ENCODE measurements around the gene GRIK4. TPM values are rescaled to one million over a fixed set of nuclear protein-coding genes. Genes with fewer than 3 reads are reported as not detected.

GRIK4 gene
- polyA plus RNA-seq, 1 experiment, result 0.55 TPM

GRCh38 chr11:120676991-120677390, 165.4 kb downstream of the GRIK4 start:
- Histone ChIP-seq H3K4me3 (ENCODE audit: low read depth, low read length) (no peak overlapping the region), H3K27me3 (ENCODE audit: control insufficient read depth, insufficient read depth, low read length) (peaks cover 17% of the 10 kb centered on the region), H3K9me3 (ENCODE audit: control insufficient read depth, insufficient read depth, low read length) (no peaks in the 10 kb centered on the region), H3K27ac (ENCODE audit: low read depth, low read length) (no peak overlapping the region)
- TF ChIP-seq CTCF (IDR thresholded peaks at IDR 0.05; ENCODE audit: low read depth, low read length), result no peak
- DNase-seq (ENCODE audit: low read depth, low spot score), result no peak
- ChIA-PET CTCF (interaction anchor here (4.8 kb wide), 1 partner anchor 9 kb away, joined by 35 read pairs; no protein-coding TSS in a partner anchor), POLR2A (no interaction called here)

GRCh38 chr11:120680322-120680721, 168.8 kb downstream of the GRIK4 start:
- no peak for TF ChIP-seq CTCF (IDR thresholded peaks at IDR 0.05; ENCODE audit: low read depth, low read length)
- H3K9me3 ChIP-seq (ENCODE audit: control insufficient read depth, insufficient read depth, low read length), result no peaks in the 10 kb centered on the region
- no peak overlapping the region for H3K4me3 ChIP-seq (ENCODE audit: low read depth, low read length)
- no peak overlapping the region for H3K27ac ChIP-seq (ENCODE audit: low read depth, low read length)
- peaks cover 4% of the 10 kb centered on the region for H3K27me3 ChIP-seq (ENCODE audit: control insufficient read depth, insufficient read depth, low read length)
- ChIA-PET POLR2A (no interaction called here), CTCF (no interaction called here)
- no peak for DNase-seq (ENCODE audit: low read depth, low spot score)

- ChIA-PET CTCF (interaction anchor here (0.7 to 1.1 kb wide), 4 partner anchors 28 to 375 kb away, joined by 3 to 7 read pairs (median 4); no protein-coding TSS in a partner anchor), POLR2A (no interaction called here)
- no peak for TF ChIP-seq CTCF (IDR thresholded peaks at IDR 0.05; ENCODE audit: low read depth, low read length)
- H3K27me3 ChIP-seq (ENCODE audit: control insufficient read depth, insufficient read depth, low read length), result peaks cover 8% of the 10 kb centered on the region
- H3K4me3 ChIP-seq (ENCODE audit: low read depth, low read length), result no peak overlapping the region
- DNase-seq (ENCODE audit: low read depth, low spot score), result no peak
- H3K27ac ChIP-seq (ENCODE audit: low read depth, low read length), result no peak overlapping the region
- no peaks in the 10 kb centered on the region for H3K9me3 ChIP-seq (ENCODE audit: control insufficient read depth, insufficient read depth, low read length)
These were observed 170.1 kb downstream of the GRIK4 start for GRCh38 chr11:120681434-120682331.

- ChIA-PET CTCF (interaction anchor here (0.7 kb wide), 2 partner anchors 29 to 135 kb away, joined by 3 to 7 read pairs; no protein-coding TSS in a partner anchor), POLR2A (no interaction called here)
- no peaks in the 10 kb centered on the region for H3K9me3 ChIP-seq (ENCODE audit: control insufficient read depth, insufficient read depth, low read length)
- H3K27ac ChIP-seq (ENCODE audit: low read depth, low read length), result no peak overlapping the region
- DNase-seq (ENCODE audit: low read depth, low spot score), result no peak
- H3K27me3 ChIP-seq (ENCODE audit: control insufficient read depth, insufficient read depth, low read length), result peaks cover 8% of the 10 kb centered on the region
- H3K4me3 ChIP-seq (ENCODE audit: low read depth, low read length), result no peak overlapping the region
- TF ChIP-seq CTCF (IDR thresholded peaks at IDR 0.05; ENCODE audit: low read depth, low read length), result no peak
These were observed 170.7 kb downstream of the GRIK4 start for GRCh38 chr11:120682332-120682649.

- TF ChIP-seq CTCF (IDR thresholded peaks at IDR 0.05; ENCODE audit: low read depth, low read length), result no peak
- H3K27ac ChIP-seq (ENCODE audit: low read depth, low read length), result no peak overlapping the region
- POLR2A ChIA-PET, result no interaction called here
- H3K27me3 ChIP-seq (ENCODE audit: control insufficient read depth, insufficient read depth, low read length), result peaks cover 5% of the 10 kb centered on the region
- CTCF ChIA-PET, result interaction anchor here (0.6 to 6.2 kb wide), 2 partner anchors 172 to 223 kb away, joined by 7 to 121 read pairs; partner anchors contain the start of gene GRIK4
- no peaks in the 10 kb centered on the region for H3K9me3 ChIP-seq (ENCODE audit: control insufficient read depth, insufficient read depth, low read length)
- DNase-seq (ENCODE audit: low read depth, low spot score), result peak; percentile 24
- no peak overlapping the region for H3K4me3 ChIP-seq (ENCODE audit: low read depth, low read length)
These were observed 171.3 kb downstream of the GRIK4 start for GRCh38 chr11:120682866-120683265.

Measured in AG04450 (cell line).